Skeletal muscle satellite cell (primary cell): ENCODE data around the gene GRIA1.
"Not testable (repeated sequence)": the region's sequence is repeated elsewhere in the genome, so short reads cannot be mapped to it uniquely, and the experiment has no call there.

Source experiments
- H3K27me3 ChIP-seq: 2 replicates; pipeline ENCODE4 v1.7.0; 2013; ENCODE audit warnings: low read length; ENCODE audit not compliant: control insufficient read depth, insufficient read depth
- H3K36me3 ChIP-seq: 2 replicates; pipeline ENCODE4 v1.7.0; 2013; ENCODE audit warnings: mild to moderate bottlenecking, control low read depth, low read length; ENCODE audit not compliant: insufficient read depth
- H3K4me1 ChIP-seq: 2 replicates; pipeline ENCODE4 v1.7.0; 2013; ENCODE audit warnings: low read length; ENCODE audit not compliant: control insufficient read depth, insufficient read depth
- H3K4me2 ChIP-seq: 2 replicates; pipeline ENCODE4 v1.7.0; 2013; ENCODE audit warnings: mild to moderate bottlenecking, low read length
- H3K4me3 ChIP-seq: 2 replicates; pipeline ENCODE4 v1.7.0; 2013; ENCODE audit warnings: low read length
- H3K9ac ChIP-seq: 2 replicates; pipeline ENCODE4 v1.7.0; 2013; ENCODE audit warnings: mild to moderate bottlenecking, low read depth, low read length, moderate library complexity
- H3K9me3 ChIP-seq: replicated peaks from 2 replicates; pipeline ENCODE4 v1.7.0; 2013; ENCODE audit warnings: mild to moderate bottlenecking, control low read depth, low read length

GRIA1 gene

DNA sequence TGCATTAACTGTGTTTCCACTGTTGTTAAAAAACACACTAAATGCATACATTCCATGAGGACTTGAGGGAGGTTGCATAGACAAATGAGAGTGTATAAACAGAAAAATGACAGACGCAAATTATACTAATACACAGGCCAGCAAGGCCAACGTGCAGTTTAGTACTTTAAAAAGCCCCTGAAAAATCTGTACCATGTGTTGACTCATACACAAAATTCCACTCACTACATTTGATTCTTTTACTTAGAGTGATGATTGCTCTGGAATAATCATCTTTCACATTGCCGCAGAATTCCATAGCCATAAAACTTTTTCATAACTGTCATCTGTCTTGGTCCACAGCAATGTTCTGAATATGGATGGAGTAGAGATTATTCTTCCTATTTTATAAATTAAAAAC lies 332.6 kb downstream of the GRIA1 start:
- Histone ChIP-seq H3K4me1 (peaks cover 14% of the 10 kb centered on the region), H3K27me3 (no peaks in the 10 kb centered on the region), H3K36me3 (no peaks in the 10 kb centered on the region), H3K4me2 (no peak overlapping the region), H3K4me3 (no peak overlapping the region), H3K9me3 (no peaks in the 10 kb centered on the region), H3K9ac (no peak overlapping the region)

GRCh38 chr5:153824909-153825308 lies 334.4 kb downstream of the GRIA1 start:
- no peaks in the 10 kb centered on the region for H3K27me3 ChIP-seq
- peaks cover 7% of the 10 kb centered on the region for H3K4me1 ChIP-seq
- no peak overlapping the region for H3K4me2 ChIP-seq
- no peak overlapping the region for H3K9ac ChIP-seq
- H3K9me3 ChIP-seq = no peaks in the 10 kb centered on the region
- H3K4me3 ChIP-seq = no peak overlapping the region
- H3K36me3 ChIP-seq = no peaks in the 10 kb centered on the region

- H3K9ac ChIP-seq = no peak overlapping the region
- H3K27me3 ChIP-seq = no peaks in the 10 kb centered on the region
- H3K4me3 ChIP-seq = no peak overlapping the region
- no peaks in the 10 kb centered on the region for H3K36me3 ChIP-seq
- peaks cover 11% of the 10 kb centered on the region for H3K4me1 ChIP-seq
- H3K4me2 ChIP-seq = no peak overlapping the region
- no peaks in the 10 kb centered on the region for H3K9me3 ChIP-seq
These were observed 336.9 kb downstream of the GRIA1 start for GRCh38 chr5:153827397-153827796.

- Histone ChIP-seq H3K36me3 (no peaks in the 10 kb centered on the region), H3K9ac (no peak overlapping the region), H3K9me3 (no peaks in the 10 kb centered on the region)
These were observed 339.1 kb downstream of the GRIA1 start for GRCh38 chr5:153829510-153830065.

DNA sequence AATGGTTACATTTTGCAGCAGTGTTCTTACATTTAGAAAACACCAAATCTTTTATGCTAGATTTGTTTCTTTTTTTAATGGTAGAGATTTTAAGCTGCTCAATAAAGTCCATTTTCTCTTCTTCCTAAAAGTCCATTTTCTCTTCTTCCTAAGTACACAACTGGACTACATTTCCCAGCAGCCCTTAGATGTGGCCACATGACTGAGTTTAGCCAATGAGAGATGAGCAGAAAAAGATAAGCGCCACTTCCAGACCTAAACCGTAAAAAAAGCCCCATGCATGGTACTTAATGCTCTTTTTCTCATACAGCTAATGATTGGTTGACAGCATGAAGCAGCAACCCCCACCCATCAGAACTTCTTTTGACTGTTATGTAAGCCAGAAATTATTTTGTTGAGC lies 341.5 kb downstream of the GRIA1 start:
- Histone ChIP-seq H3K4me3 (no peak overlapping the region), H3K27me3 (no peaks in the 10 kb centered on the region), H3K4me1 (peaks cover 4% of the 10 kb centered on the region), H3K9me3 (no peaks in the 10 kb centered on the region), H3K36me3 (no peaks in the 10 kb centered on the region), H3K9ac (no peak overlapping the region), H3K4me2 (no peak overlapping the region)

More at GRCh38 chr5:153829510-153830065, 339.1 kb downstream of the GRIA1 start:
- Histone ChIP-seq H3K4me2 (no peak overlapping the region), H3K27me3 (no peaks in the 10 kb centered on the region), H3K4me3 (no peak overlapping the region), H3K4me1 (peaks cover 11% of the 10 kb centered on the region)

GRCh38 chr5:153835891-153836515 lies 345.5 kb downstream of the GRIA1 start:
- H3K4me1 ChIP-seq = no peaks in the 10 kb centered on the region
- no peaks in the 10 kb centered on the region for H3K36me3 ChIP-seq
- H3K4me2 ChIP-seq = no peak overlapping the region
- no peaks in the 10 kb centered on the region for H3K27me3 ChIP-seq
- H3K9me3 ChIP-seq = no peaks in the 10 kb centered on the region
- H3K9ac ChIP-seq = no peak overlapping the region
- no peak overlapping the region for H3K4me3 ChIP-seq

- H3K4me2 ChIP-seq, H3K9ac ChIP-seq, H3K27me3 ChIP-seq, H3K9me3 ChIP-seq, H3K4me1 ChIP-seq, H3K36me3 ChIP-seq, H3K4me3 ChIP-seq: not testable (repeated sequence)
These were observed 359.0 kb downstream of the GRIA1 start for GRCh38 chr5:153849303-153850113.

- no peak overlapping the region for H3K4me3 ChIP-seq
- H3K4me2 ChIP-seq = no peak overlapping the region
- H3K4me1 ChIP-seq = peaks cover 11% of the 10 kb centered on the region
- no peaks in the 10 kb centered on the region for H3K36me3 ChIP-seq
- H3K9ac ChIP-seq = no peak overlapping the region
- H3K9me3 ChIP-seq = no peaks in the 10 kb centered on the region
- H3K27me3 ChIP-seq = no peaks in the 10 kb centered on the region
These were observed 369.9 kb downstream of the GRIA1 start for GRCh38 chr5:153860195-153860886.

- not testable (repeated sequence) for H3K27me3 ChIP-seq, H3K4me2 ChIP-seq, H3K4me3 ChIP-seq, H3K9me3 ChIP-seq, H3K9ac ChIP-seq, H3K36me3 ChIP-seq
- H3K4me1 ChIP-seq = peaks cover 11% of the 10 kb centered on the region
These were observed 372.4 kb downstream of the GRIA1 start for GRCh38 chr5:153862906-153863305.
